ENCODE data around the gene ILF2. TPM values are rescaled to one million over a fixed set of nuclear protein-coding genes. Genes with fewer than 3 reads are reported as not detected.
A peak's percentile ranks its signal among the peaks of the same experiment; 100 is the strongest.

The ILF2 gene
- total RNA-seq, 2 experiments from 2014 or later: 140 to 147 TPM

DNA sequence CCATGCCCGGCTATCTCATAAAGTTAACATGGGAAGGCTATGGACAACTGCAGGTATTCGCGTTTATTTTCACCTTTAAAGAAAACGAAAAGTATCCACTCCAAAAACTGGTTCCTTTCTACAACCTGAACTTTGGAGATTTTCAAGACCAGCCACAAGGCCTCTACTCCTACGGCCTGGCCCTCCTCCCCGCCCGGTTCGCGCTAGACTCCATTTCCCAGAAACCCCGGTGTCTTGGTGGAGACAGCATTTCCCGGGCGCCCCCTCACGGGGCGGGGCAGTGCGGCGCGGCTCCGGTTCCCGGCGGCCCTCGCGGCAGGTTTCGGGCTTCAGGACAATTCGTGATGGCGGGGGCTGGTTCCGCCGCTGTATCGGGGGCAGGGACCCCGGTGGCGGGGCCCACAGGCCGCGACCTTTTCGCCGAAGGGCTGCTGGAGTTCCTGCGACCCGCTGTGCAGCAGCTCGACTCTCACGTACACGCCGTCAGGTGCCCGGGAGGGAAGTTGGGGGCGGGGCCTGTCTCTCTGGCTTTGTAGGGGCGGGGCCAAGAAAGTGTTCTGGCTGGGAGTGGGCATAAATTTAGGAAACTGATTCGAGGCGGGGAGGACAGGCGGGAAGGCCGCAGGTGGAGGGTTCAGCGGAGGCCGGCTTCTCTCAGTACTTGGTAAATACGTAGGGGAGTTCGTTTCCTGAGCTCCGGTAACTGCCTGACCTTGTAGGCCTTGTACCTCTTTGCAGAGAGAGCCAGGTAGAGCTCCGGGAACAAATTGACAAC, 12.2 kb downstream of the ILF2 start, which contains the start of gene SNAPIN:
Gene SNAPIN (plus strand): TSS at position 304 of the 775 bp plus-strand sequence. CDS start 41 bp downstream, at position 345.
- DNase-seq: peak; percentile 78 to 93 (median 87)
- Histone ChIP-seq H3K27ac (ENCODE audit: low read depth in 1 of 2, low read length in 2 of 2) (peak within 1 kb of the TSS; percentile 76 to 84), H3K4me3 (ENCODE audit: low read length) (peak within 1 kb of the TSS; percentile 79), H3K36me3 (ENCODE audit: insufficient read depth, low read length) (peaks cover 31% of the 10 kb centered on the region), H3K4me1 (ENCODE audit: insufficient read depth, low read length) (peaks cover 22% of the 10 kb centered on the region), H3K27me3 (ENCODE audit: control insufficient read depth in 1 of 2, insufficient read depth in 2 of 2, low read length in 2 of 2) (no peaks in the 10 kb centered on the region), H3K9me3 (ENCODE audit: control insufficient read depth in 1 of 2, insufficient read depth in 1 of 2, low read length in 2 of 2) (no peaks in the 10 kb centered on the region)
- H3K36me3 Mint-ChIP-seq (ENCODE audit: low read depth): peaks cover 40% of the 10 kb centered on the region
- intact Hi-C loops (cut with DNase I, micrococcal nuclease): loop anchor here (1.0 to 5.0 kb wide), 4 partner anchors 11 to 69 kb away; partner anchors contain the start of genes CHTOP (in 2 of the 2) and INTS3 (in 1 of the 2)
- H3K27me3 Mint-ChIP-seq: no peaks in the 10 kb centered on the region
- TF ChIP-seq, protein P1, sequence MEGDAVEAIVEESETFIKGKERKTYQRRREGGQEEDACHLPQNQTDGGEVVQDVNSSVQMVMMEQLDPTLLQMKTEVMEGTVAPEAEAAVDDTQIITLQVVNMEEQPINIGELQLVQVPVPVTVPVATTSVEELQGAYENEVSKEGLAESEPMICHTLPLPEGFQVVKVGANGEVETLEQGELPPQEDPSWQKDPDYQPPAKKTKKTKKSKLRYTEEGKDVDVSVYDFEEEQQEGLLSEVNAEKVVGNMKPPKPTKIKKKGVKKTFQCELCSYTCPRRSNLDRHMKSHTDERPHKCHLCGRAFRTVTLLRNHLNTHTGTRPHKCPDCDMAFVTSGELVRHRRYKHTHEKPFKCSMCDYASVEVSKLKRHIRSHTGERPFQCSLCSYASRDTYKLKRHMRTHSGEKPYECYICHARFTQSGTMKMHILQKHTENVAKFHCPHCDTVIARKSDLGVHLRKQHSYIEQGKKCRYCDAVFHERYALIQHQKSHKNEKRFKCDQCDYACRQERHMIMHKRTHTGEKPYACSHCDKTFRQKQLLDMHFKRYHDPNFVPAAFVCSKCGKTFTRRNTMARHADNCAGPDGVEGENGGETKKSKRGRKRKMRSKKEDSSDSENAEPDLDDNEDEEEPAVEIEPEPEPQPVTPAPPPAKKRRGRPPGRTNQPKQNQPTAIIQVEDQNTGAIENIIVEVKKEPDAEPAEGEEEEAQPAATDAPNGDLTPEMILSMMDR (IDR thresholded peaks at IDR 0.05): no peak
- peaks cover 16% of the 10 kb centered on the region for H3K4me1 Mint-ChIP-seq (ENCODE audit: low read depth)
- ChIA-PET POLR2A (interaction anchor here (0.9 to 5.0 kb wide), 11 partner anchors 9 to 333 kb away, joined by 3 to 61 read pairs (median 5); partner anchors contain the start of genes CHTOP, ILF2, JTB and RPS27), CTCF (interaction anchor here (0.7 to 1.7 kb wide), 2 partner anchors 13 to 123 kb away, joined by 3 read pairs; partner anchors contain the start of genes ILF2 and S100A6)
- no peaks in the 10 kb centered on the region for H3K9me3 Mint-ChIP-seq
- peak within 1 kb of the TSS; percentile 97 for H3K4me3 Mint-ChIP-seq
- H3K27ac Mint-ChIP-seq: peak within 1 kb of the TSS; percentile 94
- ATAC-seq (ENCODE audit: poor library complexity): peak; percentile 96

DNA sequence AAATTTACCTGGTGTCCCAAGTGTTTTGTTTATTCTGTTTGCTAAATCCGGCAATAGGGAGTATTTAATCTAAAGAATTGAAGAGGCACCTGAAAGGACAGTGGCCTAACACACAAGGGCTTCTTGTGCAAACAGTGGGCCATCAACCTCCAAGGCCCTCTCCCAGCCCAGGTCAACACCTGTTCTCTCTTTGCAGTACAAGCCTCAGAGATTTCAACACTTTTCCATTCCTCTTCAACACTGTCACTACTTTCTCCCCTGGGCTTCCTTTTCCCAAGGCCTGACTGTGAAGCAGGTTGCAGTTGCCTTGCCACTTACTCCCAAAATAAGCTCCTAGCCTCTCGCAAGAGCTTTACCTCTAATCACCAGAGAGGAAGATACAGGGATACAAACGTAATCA, 15.5 kb downstream of the ILF2 start:
- H3K36me3 Mint-ChIP-seq (ENCODE audit: low read depth): peaks cover 10% of the 10 kb centered on the region
- TF ChIP-seq, protein P1 (IDR thresholded peaks at IDR 0.05): no peak
- no peaks in the 10 kb centered on the region for H3K9me3 Mint-ChIP-seq
- Histone ChIP-seq H3K36me3 (ENCODE audit: insufficient read depth, low read length) (no peaks in the 10 kb centered on the region), H3K27ac (ENCODE audit: low read depth in 1 of 2, low read length in 2 of 2) (no peak overlapping the region), H3K9me3 (ENCODE audit: control insufficient read depth in 1 of 2, insufficient read depth in 1 of 2, low read length in 2 of 2) (no peaks in the 10 kb centered on the region), H3K4me1 (ENCODE audit: insufficient read depth, low read length) (peaks cover 24% of the 10 kb centered on the region), H3K4me3 (ENCODE audit: low read length) (no peak overlapping the region), H3K27me3 (ENCODE audit: control insufficient read depth in 1 of 2, insufficient read depth in 2 of 2, low read length in 2 of 2) (no peaks in the 10 kb centered on the region)
- intact Hi-C loops (cut with DNase I, micrococcal nuclease): loop anchor here in 1 of 2 experiments (5.0 kb wide), 1 partner anchor 72 kb away; the partner anchor contains the start of gene INTS3
- DNase-seq: no peak
- H3K27me3 Mint-ChIP-seq: no peaks in the 10 kb centered on the region
- POLR2A ChIA-PET: no interaction called here
- ATAC-seq (ENCODE audit: poor library complexity): no peak
- CTCF ChIA-PET: interaction anchor here (1.4 kb wide), 1 partner anchor 21 kb away, joined by 3 read pairs; the partner anchor contains the start of gene CHTOP
- H3K27ac Mint-ChIP-seq: no peak overlapping the region
- peaks cover 16% of the 10 kb centered on the region for H3K4me1 Mint-ChIP-seq (ENCODE audit: low read depth)
- H3K4me3 Mint-ChIP-seq: no peak overlapping the region

DNA sequence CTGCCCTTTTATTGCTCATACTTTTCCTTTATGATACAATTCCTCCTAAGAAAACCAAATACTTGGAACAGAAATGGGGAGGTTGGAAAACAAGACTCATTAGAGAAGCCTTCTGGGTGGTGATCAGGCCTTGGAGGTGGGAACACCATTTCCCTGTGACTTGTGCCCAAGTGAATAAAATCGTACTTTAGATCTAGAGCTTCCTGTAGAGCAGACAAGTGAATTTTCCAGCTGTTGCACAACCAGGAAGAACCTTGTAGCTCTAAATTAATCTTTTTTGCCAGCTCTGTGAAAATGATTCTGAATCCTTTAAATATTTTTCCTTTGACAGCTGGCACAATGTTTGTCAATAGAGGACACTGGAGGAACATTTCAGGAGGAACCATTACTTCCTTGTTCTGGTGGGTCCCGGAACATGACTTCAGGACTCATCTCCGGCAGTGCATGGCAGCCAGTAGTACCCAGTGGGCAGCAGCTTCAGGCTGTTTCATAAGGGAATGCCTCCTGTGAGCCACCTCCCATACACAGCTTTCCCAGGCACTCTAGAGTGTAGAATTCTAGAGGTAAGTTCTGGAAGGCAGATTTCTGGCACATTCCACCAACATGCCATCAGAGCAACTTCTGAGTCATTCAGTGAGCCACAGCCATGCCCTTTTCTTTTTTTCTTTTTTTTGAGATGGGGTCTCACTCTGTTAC, 17.8 kb downstream of the ILF2 start:
- Mint-ChIP-seq H3K4me3 (no peak overlapping the region), H3K36me3 (ENCODE audit: low read depth) (no peaks in the 10 kb centered on the region), H3K4me1 (ENCODE audit: low read depth) (peaks cover 18% of the 10 kb centered on the region), H3K27ac (no peak overlapping the region), H3K9me3 (no peaks in the 10 kb centered on the region), H3K27me3 (no peaks in the 10 kb centered on the region)
- Histone ChIP-seq H3K27ac (ENCODE audit: low read depth in 1 of 2, low read length in 2 of 2) (no peak overlapping the region), H3K9me3 (ENCODE audit: control insufficient read depth in 1 of 2, insufficient read depth in 1 of 2, low read length in 2 of 2) (no peaks in the 10 kb centered on the region), H3K4me3 (ENCODE audit: low read length) (no peak overlapping the region), H3K36me3 (ENCODE audit: insufficient read depth, low read length) (no peaks in the 10 kb centered on the region), H3K27me3 (ENCODE audit: control insufficient read depth in 1 of 2, insufficient read depth in 2 of 2, low read length in 2 of 2) (no peaks in the 10 kb centered on the region), H3K4me1 (ENCODE audit: insufficient read depth, low read length) (peaks cover 24% of the 10 kb centered on the region)
- DNase-seq (no peak), ATAC-seq (ENCODE audit: poor library complexity) (no peak)
- intact Hi-C loops (cut with DNase I, micrococcal nuclease): no loop called here
- CTCF ChIA-PET: no interaction called here
- POLR2A ChIA-PET: interaction anchor here (1.3 to 2.2 kb wide), 2 partner anchors 18 to 19 kb away, joined by 3 to 15 read pairs; partner anchors contain the start of genes CHTOP and ILF2
- TF ChIP-seq, protein P1 (IDR thresholded peaks at IDR 0.05): no peak
